ENCODE results near the gene GNAT3.

Gene GNAT3

DNA sequence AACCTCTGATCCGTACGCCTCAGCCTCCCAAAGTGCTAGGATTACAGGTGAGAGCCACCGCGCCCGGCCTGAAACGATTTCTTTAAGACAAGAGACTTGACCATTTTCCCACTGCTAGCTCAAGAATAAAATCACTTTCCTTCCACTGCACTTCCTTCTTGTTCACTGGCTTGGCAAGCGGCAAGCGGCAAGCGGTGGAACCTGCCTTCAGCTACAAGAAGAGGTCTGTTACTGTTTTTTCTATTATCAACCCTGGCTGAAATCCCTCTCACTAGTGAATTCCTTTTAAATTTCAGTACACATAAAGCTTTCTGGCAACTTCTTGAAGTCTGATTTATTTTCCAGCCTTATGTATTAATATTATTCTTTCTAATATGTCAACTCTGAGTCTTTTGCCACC lies 12.8 kb upstream of the GNAT3 start:
- TF ChIP-seq, protein P1, sequence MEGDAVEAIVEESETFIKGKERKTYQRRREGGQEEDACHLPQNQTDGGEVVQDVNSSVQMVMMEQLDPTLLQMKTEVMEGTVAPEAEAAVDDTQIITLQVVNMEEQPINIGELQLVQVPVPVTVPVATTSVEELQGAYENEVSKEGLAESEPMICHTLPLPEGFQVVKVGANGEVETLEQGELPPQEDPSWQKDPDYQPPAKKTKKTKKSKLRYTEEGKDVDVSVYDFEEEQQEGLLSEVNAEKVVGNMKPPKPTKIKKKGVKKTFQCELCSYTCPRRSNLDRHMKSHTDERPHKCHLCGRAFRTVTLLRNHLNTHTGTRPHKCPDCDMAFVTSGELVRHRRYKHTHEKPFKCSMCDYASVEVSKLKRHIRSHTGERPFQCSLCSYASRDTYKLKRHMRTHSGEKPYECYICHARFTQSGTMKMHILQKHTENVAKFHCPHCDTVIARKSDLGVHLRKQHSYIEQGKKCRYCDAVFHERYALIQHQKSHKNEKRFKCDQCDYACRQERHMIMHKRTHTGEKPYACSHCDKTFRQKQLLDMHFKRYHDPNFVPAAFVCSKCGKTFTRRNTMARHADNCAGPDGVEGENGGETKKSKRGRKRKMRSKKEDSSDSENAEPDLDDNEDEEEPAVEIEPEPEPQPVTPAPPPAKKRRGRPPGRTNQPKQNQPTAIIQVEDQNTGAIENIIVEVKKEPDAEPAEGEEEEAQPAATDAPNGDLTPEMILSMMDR (IDR thresholded peaks at IDR 0.05; ENCODE audit: poor library complexity, severe bottlenecking) = no peak
- H3K27me3 ChIP-seq (ENCODE audit: insufficient read depth, poor library complexity, severe bottlenecking) = no peaks in the 10 kb centered on the region
- no peaks in the 10 kb centered on the region for H3K36me3 ChIP-seq (ENCODE audit: low read depth)
- no peak overlapping the region for H3K27ac ChIP-seq (ENCODE audit: poor library complexity, severe bottlenecking)
- DNase-seq (ENCODE audit: low spot score) (no peak), ATAC-seq (ENCODE audit: low read depth) (no peak)
- H3K4me3 ChIP-seq (ENCODE audit: severe bottlenecking) = no peak overlapping the region
- H3K9me3 ChIP-seq (ENCODE audit: severe bottlenecking) = no peaks in the 10 kb centered on the region
- H3K4me1 ChIP-seq (ENCODE audit: insufficient read depth, poor library complexity, severe bottlenecking) = no peaks in the 10 kb centered on the region

DNA sequence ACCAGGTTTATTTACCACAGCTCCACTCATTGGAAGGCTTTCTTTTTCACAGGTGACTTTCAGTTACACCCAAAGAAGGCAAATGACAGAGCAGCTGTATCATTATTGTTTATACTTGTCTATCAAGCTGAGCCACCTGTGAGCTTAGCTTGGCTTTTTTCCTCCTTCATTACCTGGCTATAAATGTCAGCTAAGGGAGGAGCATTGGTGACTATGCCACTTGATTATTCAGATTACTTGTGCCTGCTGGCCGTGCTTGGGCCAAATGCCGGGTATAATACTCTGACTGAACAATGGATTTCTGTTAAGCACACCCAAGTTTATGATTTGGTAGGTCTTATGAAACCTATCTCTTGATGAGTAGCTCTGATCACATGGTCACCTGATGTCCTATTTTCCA lies 9.9 kb upstream of the GNAT3 start:
- ATAC-seq (ENCODE audit: low read depth) = no peak
- no peak overlapping the region for H3K27ac ChIP-seq (ENCODE audit: poor library complexity, severe bottlenecking)
- TF ChIP-seq, protein P1 (IDR thresholded peaks at IDR 0.05; ENCODE audit: poor library complexity, severe bottlenecking) = no peak

DNA sequence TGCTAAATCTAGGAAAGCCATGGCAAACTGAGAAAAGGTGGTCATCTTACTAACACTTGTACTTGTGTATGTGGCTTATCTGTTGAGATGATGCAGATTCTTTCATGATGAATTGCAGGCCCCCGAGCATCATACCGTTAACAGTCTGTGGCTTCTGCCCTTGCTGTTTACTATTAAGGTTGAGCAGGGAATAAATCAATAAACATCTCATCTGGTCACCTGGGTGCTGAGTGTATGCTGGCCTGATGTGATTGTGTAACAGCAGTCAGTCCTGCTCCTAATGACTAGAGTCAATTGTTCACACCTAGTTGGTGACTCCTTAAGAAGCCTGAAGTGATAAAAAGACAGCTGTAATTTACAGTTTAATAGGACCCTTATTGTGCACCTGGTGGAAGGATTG lies 8.3 kb upstream of the GNAT3 start:
- no peaks in the 10 kb centered on the region for H3K4me1 ChIP-seq (ENCODE audit: insufficient read depth, poor library complexity, severe bottlenecking)
- no peaks in the 10 kb centered on the region for H3K36me3 ChIP-seq (ENCODE audit: low read depth)
- no peak overlapping the region for H3K4me3 ChIP-seq (ENCODE audit: severe bottlenecking)
- DNase-seq (ENCODE audit: low spot score) (no peak), ATAC-seq (ENCODE audit: low read depth) (no peak)
- H3K27ac ChIP-seq (ENCODE audit: poor library complexity, severe bottlenecking) = no peak overlapping the region
- TF ChIP-seq, protein P1 (IDR thresholded peaks at IDR 0.05; ENCODE audit: poor library complexity, severe bottlenecking) = no peak
- H3K27me3 ChIP-seq (ENCODE audit: insufficient read depth, poor library complexity, severe bottlenecking) = no peaks in the 10 kb centered on the region
- no peaks in the 10 kb centered on the region for H3K9me3 ChIP-seq (ENCODE audit: severe bottlenecking)

More for the DNA sequence above, 9.9 kb upstream of the GNAT3 start:
- Histone ChIP-seq H3K4me3 (ENCODE audit: severe bottlenecking) (no peak overlapping the region), H3K36me3 (ENCODE audit: low read depth) (no peaks in the 10 kb centered on the region), H3K4me1 (ENCODE audit: insufficient read depth, poor library complexity, severe bottlenecking) (no peaks in the 10 kb centered on the region), H3K27me3 (ENCODE audit: insufficient read depth, poor library complexity, severe bottlenecking) (no peaks in the 10 kb centered on the region), H3K9me3 (ENCODE audit: severe bottlenecking) (no peaks in the 10 kb centered on the region)
- DNase-seq (ENCODE audit: low spot score) = no peak

DNA sequence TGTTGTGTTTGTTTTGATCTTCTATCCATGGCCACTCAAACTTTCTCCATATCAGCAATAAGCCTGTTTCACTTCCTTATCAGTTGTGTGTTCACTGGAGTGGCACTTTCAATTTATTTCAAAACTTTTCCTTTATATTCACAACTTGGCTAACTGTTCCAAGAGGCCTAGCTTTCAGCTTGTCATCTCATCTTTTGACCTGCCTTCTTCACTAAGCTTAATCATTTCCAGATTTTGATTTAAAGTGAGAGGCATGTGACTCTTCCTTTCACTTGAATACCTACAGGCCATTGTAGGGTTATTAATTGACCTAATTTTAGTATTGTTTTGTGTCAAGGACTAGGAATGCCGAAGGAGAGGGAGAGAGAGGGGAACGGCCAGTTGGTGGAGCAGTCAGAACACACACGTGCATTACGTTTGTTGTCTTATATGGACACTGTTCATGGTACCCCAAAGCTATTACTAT lies 5.5 kb upstream of the GNAT3 start:
- H3K36me3 ChIP-seq (ENCODE audit: low read depth) = no peaks in the 10 kb centered on the region

GRCh38 chr7:80515298-80515697 lies 3.4 kb upstream of the GNAT3 start:
- TF ChIP-seq, protein P1 (IDR thresholded peaks at IDR 0.05; ENCODE audit: poor library complexity, severe bottlenecking) = no peak
- Histone ChIP-seq H3K27ac (ENCODE audit: poor library complexity, severe bottlenecking) (no peak overlapping the region), H3K4me3 (ENCODE audit: severe bottlenecking) (no peak overlapping the region), H3K4me1 (ENCODE audit: insufficient read depth, poor library complexity, severe bottlenecking) (no peaks in the 10 kb centered on the region), H3K36me3 (ENCODE audit: low read depth) (no peaks in the 10 kb centered on the region), H3K27me3 (ENCODE audit: insufficient read depth, poor library complexity, severe bottlenecking) (no peaks in the 10 kb centered on the region), H3K9me3 (ENCODE audit: severe bottlenecking) (no peaks in the 10 kb centered on the region)
- ATAC-seq (ENCODE audit: low read depth) (no peak), DNase-seq (ENCODE audit: low spot score) (no peak)

More for the DNA sequence above, 5.5 kb upstream of the GNAT3 start:
- TF ChIP-seq, protein P1 (IDR thresholded peaks at IDR 0.05; ENCODE audit: poor library complexity, severe bottlenecking) = no peak
- Histone ChIP-seq H3K4me3 (ENCODE audit: severe bottlenecking) (no peak overlapping the region), H3K27me3 (ENCODE audit: insufficient read depth, poor library complexity, severe bottlenecking) (no peaks in the 10 kb centered on the region), H3K4me1 (ENCODE audit: insufficient read depth, poor library complexity, severe bottlenecking) (no peaks in the 10 kb centered on the region), H3K27ac (ENCODE audit: poor library complexity, severe bottlenecking) (no peak overlapping the region), H3K9me3 (ENCODE audit: severe bottlenecking) (no peaks in the 10 kb centered on the region)
- DNase-seq (ENCODE audit: low spot score) (no peak), ATAC-seq (ENCODE audit: low read depth) (no peak)

Measured in RWPE2 (cell line).